Measurements from ENCODE around the gene FBP1.

DNA sequence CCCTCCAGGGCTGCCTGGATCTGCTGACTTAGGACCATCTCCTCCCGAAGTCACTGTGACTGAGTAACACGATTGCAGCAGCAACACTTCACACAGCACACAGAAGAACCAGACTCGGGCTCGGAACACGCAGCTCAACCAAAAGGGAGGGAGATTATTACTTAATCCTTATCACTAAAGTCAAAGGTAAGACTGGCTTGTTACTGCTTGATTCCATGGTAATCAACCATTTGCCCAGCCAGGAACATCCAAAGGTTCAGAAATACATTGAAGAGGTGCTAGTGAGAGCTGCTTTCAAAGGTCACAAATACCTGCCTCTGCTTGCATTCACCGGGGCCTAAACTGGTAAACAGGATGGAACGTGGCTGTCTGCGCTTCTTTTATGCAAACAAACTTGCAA lies 7.7 kb downstream of the FBP1 start:
- TF ChIP-seq CTCF (conservative IDR thresholded peaks at IDR 0.05; ENCODE audit: low read length) (no peak), EZH2phosphoT487 (IDR thresholded peaks at IDR 0.05; ENCODE audit: borderline replicate concordance) (no peak)

Data from Loucy (cell line).